ENCODE results near the gene GOLGA5. TPM values are rescaled to one million over a fixed set of nuclear protein-coding genes. Genes with fewer than 3 reads are reported as not detected.

Gene GOLGA5
- total and polyA plus RNA-seq, 2 of the 8 experiments (the other 6 are each of a cell fraction or from before 2014, with no cell fraction given): 13.0 to 25.4 TPM

GRCh38 chr14:92800525-92800924 is 6.4 kb downstream of the GOLGA5 start (continued):
- TF ChIP-seq, protein P1, sequence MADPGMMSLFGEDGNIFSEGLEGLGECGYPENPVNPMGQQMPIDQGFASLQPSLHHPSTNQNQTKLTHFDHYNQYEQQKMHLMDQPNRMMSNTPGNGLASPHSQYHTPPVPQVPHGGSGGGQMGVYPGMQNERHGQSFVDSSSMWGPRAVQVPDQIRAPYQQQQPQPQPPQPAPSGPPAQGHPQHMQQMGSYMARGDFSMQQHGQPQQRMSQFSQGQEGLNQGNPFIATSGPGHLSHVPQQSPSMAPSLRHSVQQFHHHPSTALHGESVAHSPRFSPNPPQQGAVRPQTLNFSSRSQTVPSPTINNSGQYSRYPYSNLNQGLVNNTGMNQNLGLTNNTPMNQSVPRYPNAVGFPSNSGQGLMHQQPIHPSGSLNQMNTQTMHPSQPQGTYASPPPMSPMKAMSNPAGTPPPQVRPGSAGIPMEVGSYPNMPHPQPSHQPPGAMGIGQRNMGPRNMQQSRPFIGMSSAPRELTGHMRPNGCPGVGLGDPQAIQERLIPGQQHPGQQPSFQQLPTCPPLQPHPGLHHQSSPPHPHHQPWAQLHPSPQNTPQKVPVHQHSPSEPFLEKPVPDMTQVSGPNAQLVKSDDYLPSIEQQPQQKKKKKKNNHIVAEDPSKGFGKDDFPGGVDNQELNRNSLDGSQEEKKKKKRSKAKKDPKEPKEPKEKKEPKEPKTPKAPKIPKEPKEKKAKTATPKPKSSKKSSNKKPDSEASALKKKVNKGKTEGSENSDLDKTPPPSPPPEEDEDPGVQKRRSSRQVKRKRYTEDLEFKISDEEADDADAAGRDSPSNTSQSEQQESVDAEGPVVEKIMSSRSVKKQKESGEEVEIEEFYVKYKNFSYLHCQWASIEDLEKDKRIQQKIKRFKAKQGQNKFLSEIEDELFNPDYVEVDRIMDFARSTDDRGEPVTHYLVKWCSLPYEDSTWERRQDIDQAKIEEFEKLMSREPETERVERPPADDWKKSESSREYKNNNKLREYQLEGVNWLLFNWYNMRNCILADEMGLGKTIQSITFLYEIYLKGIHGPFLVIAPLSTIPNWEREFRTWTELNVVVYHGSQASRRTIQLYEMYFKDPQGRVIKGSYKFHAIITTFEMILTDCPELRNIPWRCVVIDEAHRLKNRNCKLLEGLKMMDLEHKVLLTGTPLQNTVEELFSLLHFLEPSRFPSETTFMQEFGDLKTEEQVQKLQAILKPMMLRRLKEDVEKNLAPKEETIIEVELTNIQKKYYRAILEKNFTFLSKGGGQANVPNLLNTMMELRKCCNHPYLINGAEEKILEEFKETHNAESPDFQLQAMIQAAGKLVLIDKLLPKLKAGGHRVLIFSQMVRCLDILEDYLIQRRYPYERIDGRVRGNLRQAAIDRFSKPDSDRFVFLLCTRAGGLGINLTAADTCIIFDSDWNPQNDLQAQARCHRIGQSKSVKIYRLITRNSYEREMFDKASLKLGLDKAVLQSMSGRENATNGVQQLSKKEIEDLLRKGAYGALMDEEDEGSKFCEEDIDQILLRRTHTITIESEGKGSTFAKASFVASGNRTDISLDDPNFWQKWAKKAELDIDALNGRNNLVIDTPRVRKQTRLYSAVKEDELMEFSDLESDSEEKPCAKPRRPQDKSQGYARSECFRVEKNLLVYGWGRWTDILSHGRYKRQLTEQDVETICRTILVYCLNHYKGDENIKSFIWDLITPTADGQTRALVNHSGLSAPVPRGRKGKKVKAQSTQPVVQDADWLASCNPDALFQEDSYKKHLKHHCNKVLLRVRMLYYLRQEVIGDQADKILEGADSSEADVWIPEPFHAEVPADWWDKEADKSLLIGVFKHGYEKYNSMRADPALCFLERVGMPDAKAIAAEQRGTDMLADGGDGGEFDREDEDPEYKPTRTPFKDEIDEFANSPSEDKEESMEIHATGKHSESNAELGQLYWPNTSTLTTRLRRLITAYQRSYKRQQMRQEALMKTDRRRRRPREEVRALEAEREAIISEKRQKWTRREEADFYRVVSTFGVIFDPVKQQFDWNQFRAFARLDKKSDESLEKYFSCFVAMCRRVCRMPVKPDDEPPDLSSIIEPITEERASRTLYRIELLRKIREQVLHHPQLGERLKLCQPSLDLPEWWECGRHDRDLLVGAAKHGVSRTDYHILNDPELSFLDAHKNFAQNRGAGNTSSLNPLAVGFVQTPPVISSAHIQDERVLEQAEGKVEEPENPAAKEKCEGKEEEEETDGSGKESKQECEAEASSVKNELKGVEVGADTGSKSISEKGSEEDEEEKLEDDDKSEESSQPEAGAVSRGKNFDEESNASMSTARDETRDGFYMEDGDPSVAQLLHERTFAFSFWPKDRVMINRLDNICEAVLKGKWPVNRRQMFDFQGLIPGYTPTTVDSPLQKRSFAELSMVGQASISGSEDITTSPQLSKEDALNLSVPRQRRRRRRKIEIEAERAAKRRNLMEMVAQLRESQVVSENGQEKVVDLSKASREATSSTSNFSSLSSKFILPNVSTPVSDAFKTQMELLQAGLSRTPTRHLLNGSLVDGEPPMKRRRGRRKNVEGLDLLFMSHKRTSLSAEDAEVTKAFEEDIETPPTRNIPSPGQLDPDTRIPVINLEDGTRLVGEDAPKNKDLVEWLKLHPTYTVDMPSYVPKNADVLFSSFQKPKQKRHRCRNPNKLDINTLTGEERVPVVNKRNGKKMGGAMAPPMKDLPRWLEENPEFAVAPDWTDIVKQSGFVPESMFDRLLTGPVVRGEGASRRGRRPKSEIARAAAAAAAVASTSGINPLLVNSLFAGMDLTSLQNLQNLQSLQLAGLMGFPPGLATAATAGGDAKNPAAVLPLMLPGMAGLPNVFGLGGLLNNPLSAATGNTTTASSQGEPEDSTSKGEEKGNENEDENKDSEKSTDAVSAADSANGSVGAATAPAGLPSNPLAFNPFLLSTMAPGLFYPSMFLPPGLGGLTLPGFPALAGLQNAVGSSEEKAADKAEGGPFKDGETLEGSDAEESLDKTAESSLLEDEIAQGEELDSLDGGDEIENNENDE (IDR thresholded peaks at IDR 0.05; ENCODE audit: insufficient replicate concordance, low read length): no peak
- TF ChIP-seq EGR1 (IDR thresholded peaks at IDR 0.05; ENCODE audit: borderline replicate concordance, low read depth, low read length): no peak
- no peak for TF ChIP-seq RNF2 (IDR thresholded peaks at IDR 0.05; ENCODE audit: borderline replicate concordance, low read depth, low read length, missing control alignments, poor library complexity, severe bottlenecking)
- TF ChIP-seq NANOG (IDR thresholded peaks at IDR 0.05; ENCODE audit: insufficient read depth, low read depth, low read length, poor library complexity, severe bottlenecking): no peak
- no peak for TF ChIP-seq CHD1 (IDR thresholded peaks at IDR 0.05; ENCODE audit: low read depth, low read length)
- TF ChIP-seq JUN (IDR thresholded peaks at IDR 0.05; ENCODE audit: low read depth, low read length): no peak
- TF ChIP-seq MAFK (IDR thresholded peaks at IDR 0.05; ENCODE audit: low read depth, low read length): no peak
- no peak for TF ChIP-seq EZH2 (IDR thresholded peaks at IDR 0.05; ENCODE audit: low read depth, low read length, severe bottlenecking)
